Hepatocyte (in vitro differentiated cells): ENCODE results near the gene ANKRD13A. TPM values are rescaled to one million over a fixed set of nuclear protein-coding genes. Genes with fewer than 3 reads are reported as not detected.

Experiments used
- DNase-seq: peaks from one replicate; pipeline ENCODE4 v3.0.0-alpha.2; 2016; ENCODE audit warnings: low spot score
- H2AFZ ChIP-seq: fragments of 200-600 bp; sonication (generic); 2 replicates; pipeline ENCODE4 v1.6.0; 2016; ENCODE audit warnings: antibody characterized with exemption, mild to moderate bottlenecking
- H3K27ac ChIP-seq: fragments of 200-600 bp; sonication (generic); 2 replicates; pipeline ENCODE4 v1.5.1; 2016; ENCODE audit warnings: mild to moderate bottlenecking
- H3K27me3 ChIP-seq: fragments of 200-600 bp; sonication (generic); 2 replicates; pipeline ENCODE4 v1.6.1; 2016
- H3K36me3 ChIP-seq: fragments of 200-600 bp; sonication (generic); replicated peaks from 2 replicates; pipeline ENCODE4 v1.5.1; 2016; ENCODE audit warnings: low read depth; ENCODE audit not compliant: insufficient read depth
- H3K4me1 ChIP-seq: fragments of 200-600 bp; sonication (generic); 2 replicates; pipeline ENCODE4 v1.5.1; 2016; ENCODE audit warnings: mild to moderate bottlenecking, moderate library complexity; ENCODE audit not compliant: insufficient read depth
- H3K4me2 ChIP-seq: fragments of 200-600 bp; sonication (generic); 2 replicates; pipeline ENCODE4 v1.6.0; 2016
- H3K4me3 ChIP-seq: fragments of 200-600 bp; sonication (generic); 2 replicates; pipeline ENCODE4 v1.5.1; 2016; ENCODE audit warnings: mild to moderate bottlenecking
- H3K79me2 ChIP-seq: fragments of 200-600 bp; sonication (generic); 2 replicates; pipeline ENCODE4 v1.6.0; 2017; ENCODE audit warnings: mild to moderate bottlenecking
- H3K9me2 ChIP-seq: fragments of 200-600 bp; sonication (generic); replicated peaks from 2 replicates; pipeline ENCODE4 v1.6.0; 2017; ENCODE audit warnings: mild to moderate bottlenecking; ENCODE audit not compliant: insufficient read depth
- H3K9me3 ChIP-seq: fragments of 200-600 bp; sonication (generic); 2 replicates; pipeline ENCODE4 v1.5.1; 2016; ENCODE audit warnings: low read depth, mild to moderate bottlenecking
- H4K20me1 ChIP-seq: fragments of 200-600 bp; sonication (generic); 2 replicates; pipeline ENCODE4 v1.6.0; 2016; ENCODE audit warnings: mild to moderate bottlenecking; ENCODE audit not compliant: insufficient read depth, poor library complexity, severe bottlenecking
- EZH2 ChIP-seq: fragments of 200-600 bp; sonication (generic); IDR thresholded peaks from 2 replicates; pipeline ENCODE4 v1.6.1; 2016; ENCODE audit warnings: antibody characterized with exemption, mild to moderate bottlenecking, borderline replicate concordance
- EZH2phosphoT487 ChIP-seq: fragments of 200-600 bp; sonication (generic); IDR thresholded peaks from one replicate; pipeline ENCODE4 v1.6.1; 2018; ENCODE audit warnings: antibody characterized with exemption, mild to moderate bottlenecking, low read depth, moderate library complexity; ENCODE audit not compliant: unreplicated experiment, severe bottlenecking
- WGBS: methylation state at CpG from one replicate; pipeline ENCODE4 v1.1.6; 2016; ENCODE audit warnings: low lambda C conversion rate; ENCODE audit errors: missing lambda C conversion rate; 5-methylcytosine and 5-hydroxymethylcytosine counted together
- polyA plus RNA-seq: library from polyadenylated mRNA; unstranded; fragments of >200 nt; fragmentation: Nextera tagmentation; extraction: Ambion mirVana; gene quantifications from 2 replicates; pipeline ENCODE4 v1.2.1, GENCODE V29; 2016
- total RNA-seq: library from RNA; depleted of rRNA; stranded (reverse); fragments of >200 nt; gene quantifications from 2 replicates; pipeline ENCODE4 v1.2.3, GENCODE V29; 2014
- TF ChIP-seq, protein P1 (sequence below): fragments of 200-600 bp; sonication (generic); IDR thresholded peaks from 2 replicates; pipeline ENCODE4 v1.5.1; 2016; ENCODE audit warnings: antibody characterized with exemption, mild to moderate bottlenecking; ENCODE audit not compliant: poor library complexity

The ANKRD13A gene
- total and polyA plus RNA-seq, 2 experiments from 2014 or later = 13.2 to 55.3 TPM

DNA sequence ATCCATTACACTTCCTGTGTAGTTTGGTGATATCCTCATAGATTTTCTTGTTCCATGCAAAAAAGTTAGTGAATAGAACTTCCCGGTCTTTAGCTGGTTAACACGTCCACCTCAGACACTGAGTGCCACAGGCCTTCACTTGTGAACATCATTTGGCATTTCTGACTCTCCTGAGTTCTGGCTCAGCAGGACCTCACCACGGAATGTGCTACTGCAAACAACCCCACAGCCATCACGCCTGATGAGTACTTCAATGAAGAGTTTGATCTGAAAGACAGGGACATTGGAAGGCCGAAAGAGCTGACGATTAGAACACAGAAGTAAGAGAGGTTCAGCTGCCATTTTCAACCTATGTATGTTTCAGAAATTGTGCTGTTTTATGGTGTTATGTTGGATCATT, 29.1 kb downstream of the ANKRD13A start:
- Histone ChIP-seq H3K9me2 (no peaks in the 10 kb centered on the region), H3K4me3 (no peak overlapping the region), H3K79me2 (no peaks in the 10 kb centered on the region), H3K4me2 (no peak overlapping the region), H3K27me3 (no peaks in the 10 kb centered on the region), H3K4me1 (no peaks in the 10 kb centered on the region), H3K27ac (no peak overlapping the region), H3K36me3 (no peaks in the 10 kb centered on the region), H4K20me1 (no peaks in the 10 kb centered on the region), H2AFZ (no peak overlapping the region), H3K9me3 (no peaks in the 10 kb centered on the region)
- no peak for DNase-seq
- 84% methylated on average over 6 of the region's 6 CpGs for WGBS
- TF ChIP-seq, protein P1, sequence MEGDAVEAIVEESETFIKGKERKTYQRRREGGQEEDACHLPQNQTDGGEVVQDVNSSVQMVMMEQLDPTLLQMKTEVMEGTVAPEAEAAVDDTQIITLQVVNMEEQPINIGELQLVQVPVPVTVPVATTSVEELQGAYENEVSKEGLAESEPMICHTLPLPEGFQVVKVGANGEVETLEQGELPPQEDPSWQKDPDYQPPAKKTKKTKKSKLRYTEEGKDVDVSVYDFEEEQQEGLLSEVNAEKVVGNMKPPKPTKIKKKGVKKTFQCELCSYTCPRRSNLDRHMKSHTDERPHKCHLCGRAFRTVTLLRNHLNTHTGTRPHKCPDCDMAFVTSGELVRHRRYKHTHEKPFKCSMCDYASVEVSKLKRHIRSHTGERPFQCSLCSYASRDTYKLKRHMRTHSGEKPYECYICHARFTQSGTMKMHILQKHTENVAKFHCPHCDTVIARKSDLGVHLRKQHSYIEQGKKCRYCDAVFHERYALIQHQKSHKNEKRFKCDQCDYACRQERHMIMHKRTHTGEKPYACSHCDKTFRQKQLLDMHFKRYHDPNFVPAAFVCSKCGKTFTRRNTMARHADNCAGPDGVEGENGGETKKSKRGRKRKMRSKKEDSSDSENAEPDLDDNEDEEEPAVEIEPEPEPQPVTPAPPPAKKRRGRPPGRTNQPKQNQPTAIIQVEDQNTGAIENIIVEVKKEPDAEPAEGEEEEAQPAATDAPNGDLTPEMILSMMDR = no peak
- TF ChIP-seq EZH2phosphoT487 (no peak), EZH2 (no peak)

DNA sequence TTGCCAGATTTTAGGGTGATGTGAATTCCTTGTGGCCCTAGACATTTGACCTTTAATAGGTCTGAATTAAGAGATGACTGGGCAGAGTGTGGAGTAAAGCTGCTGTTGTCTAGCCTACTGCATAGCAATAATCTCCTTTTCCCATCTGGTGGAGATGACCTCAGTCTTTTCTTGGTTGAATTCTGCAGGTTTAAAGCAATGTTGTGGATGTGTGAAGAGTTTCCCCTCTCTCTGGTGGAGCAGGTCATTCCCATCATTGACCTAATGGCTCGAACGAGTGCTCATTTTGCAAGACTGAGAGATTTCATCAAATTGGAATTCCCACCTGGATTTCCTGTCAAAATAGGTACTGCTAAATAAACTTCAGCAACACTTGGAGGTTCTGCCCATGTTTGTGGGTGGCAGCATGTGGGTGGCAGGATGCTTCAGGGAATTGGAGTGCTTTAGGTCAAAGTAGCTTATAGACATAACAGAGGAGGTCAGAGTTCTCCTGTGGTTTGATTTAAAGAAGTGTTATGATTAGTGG, 30.1 kb downstream of the ANKRD13A start:
- Histone ChIP-seq H3K4me3 (no peak overlapping the region), H3K4me1 (no peaks in the 10 kb centered on the region), H3K4me2 (no peak overlapping the region), H2AFZ (no peak overlapping the region), H3K27me3 (no peaks in the 10 kb centered on the region), H3K79me2 (no peaks in the 10 kb centered on the region), H3K36me3 (no peaks in the 10 kb centered on the region), H3K27ac (no peak overlapping the region), H3K9me3 (no peaks in the 10 kb centered on the region), H3K9me2 (no peaks in the 10 kb centered on the region), H4K20me1 (no peaks in the 10 kb centered on the region)
- TF ChIP-seq, protein P1 = no peak
- TF ChIP-seq EZH2phosphoT487 = no peak
- no peak for TF ChIP-seq EZH2
- WGBS = 87% methylated on average over 2 of the region's 2 CpGs
- no peak for DNase-seq

DNA sequence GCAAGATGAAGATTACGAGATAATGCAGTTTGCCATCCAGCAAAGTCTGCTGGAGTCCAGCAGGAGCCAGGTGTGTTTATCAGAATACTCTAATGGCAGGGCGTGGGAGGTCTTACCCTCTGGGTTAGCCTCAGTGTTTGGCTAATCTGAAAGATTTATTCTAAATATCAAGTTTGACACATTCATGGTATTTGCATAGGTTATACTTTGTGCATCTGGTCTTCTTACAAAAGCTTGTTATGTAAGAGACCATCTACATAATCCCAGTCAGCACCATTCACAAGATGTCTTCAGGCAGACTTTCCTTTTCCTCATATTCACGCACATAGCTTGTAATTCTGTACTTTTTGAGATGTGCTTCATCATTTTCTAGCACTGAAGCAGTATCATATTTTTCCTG, 34.7 kb downstream of the ANKRD13A start:
- no peak overlapping the region for H3K27ac ChIP-seq
- H3K9me3 ChIP-seq = no peaks in the 10 kb centered on the region
- no peak for DNase-seq
- H3K27me3 ChIP-seq = no peaks in the 10 kb centered on the region
- no peak overlapping the region for H3K4me2 ChIP-seq
- no peaks in the 10 kb centered on the region for H4K20me1 ChIP-seq
- no peak overlapping the region for H2AFZ ChIP-seq
- H3K36me3 ChIP-seq = no peaks in the 10 kb centered on the region
- H3K79me2 ChIP-seq = peaks cover 6% of the 10 kb centered on the region
- H3K9me2 ChIP-seq = no peaks in the 10 kb centered on the region
- H3K4me1 ChIP-seq = peaks cover 9% of the 10 kb centered on the region
- 95% methylated on average over 3 of the region's 3 CpGs for WGBS
- TF ChIP-seq EZH2phosphoT487 = no peak
- TF ChIP-seq, protein P1 = no peak
- no peak for TF ChIP-seq EZH2
- H3K4me3 ChIP-seq = no peak overlapping the region
